IMR-90 (cell line): ENCODE data around the gene ZNF423. TPM values are rescaled to one million over a fixed set of nuclear protein-coding genes. Genes with fewer than 3 reads are reported as not detected.

Experiments
- ATAC-seq: fragments of 200-7000 bp; cut with Tn5 transposase; 2 replicates; pipeline ENCODE4 v1.9.1; 2020; ENCODE audit warnings: low read depth, mild to moderate bottlenecking, moderate library complexity
- BruUV-seq: library from RNA; stranded (reverse); fragments of 400-500 nt; replicated peaks from 2 replicates; lab custom pipeline; 2021; lab: Mats Ljungman, UMichigan
- CTCF ChIA-PET: fragments of 300-600 bp; formaldehyde crosslinking; extraction: SDS; loops from one replicate; lab custom pipeline; 2021; ENCODE audit warnings: antibody characterized with exemption; lab: Yijun Ruan, JAX
- POLR2A ChIA-PET: fragments of 300-600 bp; sonication (Branson Sonifier 250); formaldehyde crosslinking; loops from one replicate; lab custom pipeline; 2022; ENCODE audit warnings: antibody characterized with exemption; ENCODE audit not compliant: unreplicated experiment; lab: Charles Lee
- DNase-seq: peaks from one replicate; pipeline ENCODE4 v3.0.0; 2013
- H2AFZ ChIP-seq: replicated peaks from 2 replicates; pipeline ENCODE3; 2013; ENCODE audit warnings: low read length, mild to moderate bottlenecking; ENCODE audit not compliant: poor library complexity
- H2AK5ac ChIP-seq: 2 replicates; pipeline ENCODE4 v1.6.1; 2013; ENCODE audit warnings: low read depth, low read length, inconsistent platforms
- H2AK9ac ChIP-seq: replicated peaks from 2 replicates; pipeline ENCODE3; 2013; ENCODE audit warnings: mild to moderate bottlenecking, low read depth, low read length, moderate library complexity; ENCODE audit not compliant: poor library complexity
- H2BK120ac ChIP-seq: 2 replicates; pipeline ENCODE4 v1.6.1; 2013; ENCODE audit warnings: low read depth, low read length, inconsistent platforms
- H2BK15ac ChIP-seq: 3 replicates; pipeline ENCODE4 v1.6.1; 2013; ENCODE audit warnings: low read depth, low read length, inconsistent platforms
- H2BK20ac ChIP-seq: 2 replicates; pipeline ENCODE4 v1.6.1; 2013; ENCODE audit warnings: low read depth, mild to moderate bottlenecking, inconsistent platforms, low read length, moderate library complexity
- H2BK5ac ChIP-seq: 2 replicates; pipeline ENCODE4 v1.6.1; 2013; ENCODE audit warnings: mild to moderate bottlenecking, low read depth, low read length, inconsistent platforms; ENCODE audit not compliant: poor library complexity, severe bottlenecking
- H3K14ac ChIP-seq: replicated peaks from 2 replicates; pipeline ENCODE4 v1.6.1; 2013; ENCODE audit warnings: low read depth, low read length, inconsistent platforms
- H3K18ac ChIP-seq: 2 replicates; pipeline ENCODE4 v1.6.1; 2013; ENCODE audit warnings: low read depth, low read length, control low read depth
- H3K23ac ChIP-seq: 2 replicates; pipeline ENCODE4 v1.6.1; 2013; ENCODE audit warnings: low read depth, low read length, inconsistent platforms
- H3K27ac ChIP-seq: 2 replicates; pipeline ENCODE4 v1.5.1; 2013; ENCODE audit warnings: mild to moderate bottlenecking, control low read depth, low read length; ENCODE audit not compliant: insufficient read depth
- H3K27me3 ChIP-seq: 2 replicates; pipeline ENCODE4 v1.6.1; 2013; ENCODE audit warnings: low read length; ENCODE audit not compliant: control insufficient read depth, insufficient read depth
- H3K36me3 ChIP-seq: 2 replicates; pipeline ENCODE4 v1.6.1; 2013; ENCODE audit warnings: low read length, mixed read lengths; ENCODE audit not compliant: control insufficient read depth, insufficient read depth
- H3K4ac ChIP-seq: 2 replicates; pipeline ENCODE4 v1.6.1; 2013; ENCODE audit warnings: low read depth, low read length, inconsistent platforms
- H3K4me1 ChIP-seq: 2 replicates; pipeline ENCODE4 v1.6.1; 2013; ENCODE audit warnings: low read length, mixed read lengths; ENCODE audit not compliant: control insufficient read depth, insufficient read depth
- H3K4me2 ChIP-seq: 2 replicates; pipeline ENCODE4 v1.6.1; 2013; ENCODE audit warnings: low read depth, mild to moderate bottlenecking, control low read depth, low read length, moderate library complexity
- H3K4me3 ChIP-seq: 2 replicates; pipeline ENCODE4 v1.5.1; 2013; ENCODE audit warnings: low read depth, mild to moderate bottlenecking, control low read depth, low read length, moderate library complexity; ENCODE audit not compliant: insufficient read depth
- H3K56ac ChIP-seq: 2 replicates; pipeline ENCODE4 v1.6.1; 2013; ENCODE audit warnings: low read length, inconsistent platforms; ENCODE audit not compliant: insufficient read depth; ENCODE audit errors: extremely low read depth
- H3K79me1 ChIP-seq, 2 experiments: 2 replicates each; pipeline ENCODE4 v1.6.1; 2013; ENCODE audit warnings: low read length in 2 of 2, inconsistent platforms in 1 of 2, low read depth in 1 of 2
- H3K9ac ChIP-seq: 2 replicates; pipeline ENCODE4 v1.6.1; 2013; ENCODE audit warnings: low read depth, low read length, control low read depth
- H3K9me1 ChIP-seq: 2 replicates; pipeline ENCODE4 v1.6.1; 2013; ENCODE audit warnings: low read length, inconsistent platforms; ENCODE audit not compliant: insufficient read depth
- H3K9me3 ChIP-seq: 2 replicates; pipeline ENCODE4 v1.6.1; 2013; ENCODE audit warnings: low read length; ENCODE audit not compliant: control insufficient read depth, insufficient read depth
- H4K20me1 ChIP-seq: 2 replicates; pipeline ENCODE4 v1.6.1; 2013; ENCODE audit warnings: low read length, inconsistent platforms; ENCODE audit not compliant: insufficient read depth
- H4K5ac ChIP-seq: 2 replicates; pipeline ENCODE4 v1.6.1; 2013; ENCODE audit warnings: mild to moderate bottlenecking, low read depth, low read length, control low read depth
- H4K8ac ChIP-seq, 2 experiments: 2 replicates each; pipeline ENCODE4 v1.6.1; 2013; ENCODE audit warnings: low read depth in 2 of 2, low read length in 2 of 2, control low read depth in 1 of 2, inconsistent platforms in 1 of 2
- H4K91ac ChIP-seq: 2 replicates; pipeline ENCODE4 v1.6.1; 2013; ENCODE audit warnings: low read depth, low read length, inconsistent platforms; ENCODE audit not compliant: insufficient read depth
- BHLHE40 ChIP-seq: fragments of 150-350 bp; IDR thresholded peaks from 2 replicates; pipeline ENCODE4 v1.6.1; 2016; ENCODE audit warnings: mild to moderate bottlenecking, low read depth, low read length
- CEBPB ChIP-seq: IDR thresholded peaks from 2 replicates; pipeline ENCODE4 v1.6.1; 2012; ENCODE audit warnings: low read depth, low read length, improper control_type of control experiment
- CHD1 ChIP-seq: IDR thresholded peaks from 2 replicates; pipeline ENCODE4 v1.6.1; 2012; ENCODE audit warnings: low read depth, low read length, improper control_type of control experiment
- CTCF ChIP-seq: conservative IDR thresholded peaks from 2 replicates; pipeline ENCODE4 v1.5.1; 2012; ENCODE audit warnings: mild to moderate bottlenecking, low read depth, low read length, improper control_type of control experiment
- ELK1 ChIP-seq: fragments of 150-350 bp; IDR thresholded peaks from 2 replicates; pipeline ENCODE4 v1.6.1; 2016; ENCODE audit warnings: low read depth, mild to moderate bottlenecking, low read length, moderate library complexity, borderline replicate concordance
- POLR2A ChIP-seq: IDR thresholded peaks from 2 replicates; pipeline ENCODE4 v1.6.1; 2012; ENCODE audit warnings: mild to moderate bottlenecking, low read depth, low read length
- RAD21 ChIP-seq: IDR thresholded peaks from 2 replicates; pipeline ENCODE4 v1.6.1; 2012; ENCODE audit warnings: low read length, improper control_type of control experiment
- SMC3 ChIP-seq: fragments of 150-350 bp; IDR thresholded peaks from 2 replicates; pipeline ENCODE4 v1.6.1; 2016; ENCODE audit warnings: low read depth, mild to moderate bottlenecking, antibody characterized with exemption, low read length, moderate library complexity
- USF2 ChIP-seq: fragments of 150-350 bp; IDR thresholded peaks from 2 replicates; pipeline ENCODE4 v1.6.1; 2017; ENCODE audit warnings: mild to moderate bottlenecking, antibody characterized with exemption, low read length, low read depth
- WGBS, 2 experiments: methylation state at CpG; one replicate each; pipeline versions ENCODE4 v1.1.5 to v1.1.7; 2013; ENCODE audit warnings: missing lambda C conversion rate in 2 of 2; ENCODE audit not compliant: insufficient read length in 1 of 2; ENCODE audit errors: extremely low coverage in 2 of 2; 5-methylcytosine and 5-hydroxymethylcytosine counted together
- dilution Hi-C: fragments of 300-500 bp; cut with HindIII; formaldehyde crosslinking; loops from one replicate; pipeline ENCODE4 v1.14.3; 2018; ENCODE audit warnings: low sequenced_read_pairs; ENCODE audit not compliant: unreplicated experiment
- in situ Hi-C: fragments of 300-500 bp; cut with MboI; formaldehyde crosslinking; loops from 3 replicates; pipeline ENCODE4 v1.14.3; 2019; ENCODE audit warnings: low sequenced_read_pairs, inconsistent platforms, mixed read lengths
- intact Hi-C: fragments of 100-400 bp; cut with micrococcal nuclease; formaldehyde crosslinking; loops from 2 replicates; pipeline ENCODE4 v1.10.0; 2022
- polyA plus RNA-seq, 3 experiments: library from polyadenylated mRNA; depleted of rRNA; stranded (reverse); fragments of >200 nt; gene quantifications; 2 replicates each; pipeline ENCODE4 v1.2.3, GENCODE V29; 2012; ENCODE audit warnings: low replicate concordance in 1 of 3
- total RNA-seq: library from RNA; depleted of rRNA; stranded (reverse); fragments of >200 nt; gene quantifications from 2 replicates; pipeline ENCODE4 v1.2.3, GENCODE V29; 2012

The ZNF423 gene
- total and polyA plus RNA-seq, 2 of the 4 experiments (the other 2 are of a cell fraction): under 0.01 to 0.10 TPM

GRCh38 chr16:49601576-49601975, 254.3 kb downstream of the ZNF423 start:
- Histone ChIP-seq H3K36me3 (no peaks in the 10 kb centered on the region), H3K9ac (no peak overlapping the region), H2BK15ac (no peak overlapping the region), H3K4me3 (no peak overlapping the region), H4K5ac (no peak overlapping the region), H3K27me3 (peaks cover 49% of the 10 kb centered on the region), H4K20me1 (no peaks in the 10 kb centered on the region), H3K4me1 (no peaks in the 10 kb centered on the region), H3K14ac (no peak overlapping the region), H2BK120ac (no peak overlapping the region), H3K4ac (no peak overlapping the region), H2AK5ac (no peak overlapping the region), H3K79me1 (no peaks in the 10 kb centered on the region), H3K56ac (no peak overlapping the region), H3K9me3 (no peaks in the 10 kb centered on the region), H3K9me1 (no peaks in the 10 kb centered on the region), H3K23ac (no peak overlapping the region), H2BK20ac (no peak overlapping the region), H3K4me2 (no peak overlapping the region), H3K18ac (no peak overlapping the region), H2BK5ac (no peak overlapping the region), H4K8ac (no peak overlapping the region), H2AFZ (no peak overlapping the region), H4K91ac (no peak overlapping the region), H2AK9ac (no peak overlapping the region), H3K27ac (no peak overlapping the region)
- dilution Hi-C loops (no loop called here), in situ Hi-C loops (no loop called here), intact Hi-C loops (no loop called here)
- 33% methylated on average over 2 of the region's 6 CpGs; no CpG with 5 or more reads in 1 of the 2 experiments for WGBS, 2 experiments
- ChIA-PET POLR2A (no interaction called here), CTCF (no interaction called here)
- ATAC-seq: no peak
- DNase-seq: no peak
- BruUV-seq: no TSS peak
- TF ChIP-seq CEBPB (no peak), USF2 (no peak), RAD21 (no peak), POLR2A (no peak), ELK1 (no peak), CHD1 (no peak), SMC3 (no peak), CTCF (no peak), BHLHE40 (no peak)
